Activated CD4-positive, alpha-beta T cell treated with anti-CD3 and anti-CD28 coated beads, Interleukin-2, amount 50 U/mL, for 1 hour (primary cell): ENCODE data around the gene TCF12.

Source experiments
- DNase-seq: peaks from one replicate; pipeline ENCODE4 v3.0.0-alpha.2; 2020

Gene TCF12

GRCh38 chr15:57227166-57227565 lies 308.7 kb downstream of the TCF12 start:
- no peak for DNase-seq

DNA sequence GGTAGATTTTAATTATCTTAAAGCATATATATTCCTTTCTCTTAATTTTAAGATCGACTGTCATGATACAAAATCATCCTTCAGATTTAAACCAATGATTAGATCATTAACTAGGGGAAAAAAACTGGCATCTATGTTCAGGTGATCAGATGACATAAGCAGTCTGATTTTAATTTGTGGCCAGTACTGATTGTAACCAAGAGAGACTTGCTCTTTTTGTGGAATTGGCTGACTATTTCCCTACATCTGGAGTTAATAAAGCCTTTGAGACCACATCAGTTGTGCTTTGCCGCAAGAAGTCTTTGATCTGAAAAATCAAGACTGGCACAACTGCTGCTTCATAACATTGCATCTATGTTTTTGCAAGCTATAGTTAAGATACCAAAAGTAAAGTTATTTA lies 309.5 kb downstream of the TCF12 start:
- DNase-seq = no peak

GRCh38 chr15:57228395-57228794 lies 310.0 kb downstream of the TCF12 start:
- DNase-seq = no peak

GRCh38 chr15:57229051-57229450 lies 310.6 kb downstream of the TCF12 start:
- DNase-seq = no peak

DNA sequence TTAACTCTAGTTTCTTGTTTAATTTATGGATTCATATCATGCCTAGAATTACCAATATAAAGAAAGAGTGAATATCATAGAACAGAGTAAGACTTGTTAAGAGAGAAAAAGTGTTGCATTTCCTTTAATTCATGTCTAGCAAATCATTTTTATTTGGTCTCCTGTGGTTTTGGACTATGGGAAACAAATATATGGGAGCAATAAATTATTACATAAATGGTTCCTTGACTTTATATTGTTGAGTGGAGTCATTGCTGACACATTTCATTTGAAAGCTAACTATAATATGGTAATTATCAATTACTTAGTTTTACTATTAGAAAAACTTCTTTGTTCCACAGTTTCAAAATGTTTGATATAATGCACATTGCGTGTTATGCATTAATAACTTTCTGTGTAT lies 313.1 kb downstream of the TCF12 start:
- DNase-seq = no peak

DNA sequence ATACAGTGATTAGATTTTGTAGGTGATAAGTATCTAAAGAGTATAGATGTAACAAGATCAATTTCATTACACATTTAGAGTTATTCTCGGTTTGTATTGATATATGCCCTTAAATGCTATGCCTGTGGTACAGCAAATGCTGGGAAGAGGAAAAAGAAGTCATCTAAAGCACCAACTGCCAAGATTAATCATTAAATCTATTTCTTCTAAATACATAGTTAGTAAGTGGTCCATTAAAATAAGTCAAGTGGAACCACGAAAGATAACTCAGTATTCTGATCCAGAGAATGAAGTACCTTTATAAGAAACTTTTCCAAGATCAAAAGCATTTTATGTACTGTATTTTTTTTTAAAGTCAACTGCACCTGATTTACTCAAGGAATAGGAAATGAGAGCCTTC lies 315.7 kb downstream of the TCF12 start:
- DNase-seq = no peak

DNA sequence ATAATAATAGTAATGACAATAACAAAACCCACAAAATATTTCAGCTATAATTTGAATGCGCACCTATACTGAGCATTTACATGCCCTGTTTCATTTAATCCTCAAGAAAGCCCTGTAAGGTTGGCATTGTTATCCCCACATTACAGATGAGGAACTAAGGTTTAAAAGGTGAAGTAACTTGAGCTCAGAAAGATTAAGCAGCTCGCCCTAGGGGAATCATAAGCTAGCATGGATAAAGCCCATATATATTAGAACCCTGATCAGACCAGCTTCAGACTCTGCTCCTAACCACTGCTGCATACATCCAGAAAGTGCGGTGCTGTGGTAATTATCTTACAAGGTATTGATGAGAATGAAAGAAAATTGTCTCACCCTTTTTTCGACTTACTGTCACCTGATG lies 316.7 kb downstream of the TCF12 start:
- DNase-seq = no peak

DNA sequence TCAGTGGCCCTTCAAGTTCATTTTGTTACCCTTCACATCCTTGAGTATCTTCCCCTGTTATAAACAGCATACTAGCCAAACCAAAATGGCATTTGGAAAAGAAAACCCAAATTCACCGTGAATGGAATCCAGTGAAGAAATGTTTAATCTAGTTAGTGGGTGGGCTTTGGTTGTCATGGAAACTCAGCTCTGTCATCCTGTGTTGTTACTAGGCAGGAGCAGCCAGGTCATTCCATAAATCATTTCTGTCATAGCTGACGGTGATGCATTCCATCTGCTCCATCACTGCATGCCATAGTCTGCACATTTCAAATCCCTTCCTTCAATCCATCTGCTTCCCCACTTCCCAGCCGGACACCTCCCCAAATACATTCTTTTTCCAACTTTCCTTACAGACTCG lies 317.4 kb downstream of the TCF12 start:
- no peak for DNase-seq

DNA sequence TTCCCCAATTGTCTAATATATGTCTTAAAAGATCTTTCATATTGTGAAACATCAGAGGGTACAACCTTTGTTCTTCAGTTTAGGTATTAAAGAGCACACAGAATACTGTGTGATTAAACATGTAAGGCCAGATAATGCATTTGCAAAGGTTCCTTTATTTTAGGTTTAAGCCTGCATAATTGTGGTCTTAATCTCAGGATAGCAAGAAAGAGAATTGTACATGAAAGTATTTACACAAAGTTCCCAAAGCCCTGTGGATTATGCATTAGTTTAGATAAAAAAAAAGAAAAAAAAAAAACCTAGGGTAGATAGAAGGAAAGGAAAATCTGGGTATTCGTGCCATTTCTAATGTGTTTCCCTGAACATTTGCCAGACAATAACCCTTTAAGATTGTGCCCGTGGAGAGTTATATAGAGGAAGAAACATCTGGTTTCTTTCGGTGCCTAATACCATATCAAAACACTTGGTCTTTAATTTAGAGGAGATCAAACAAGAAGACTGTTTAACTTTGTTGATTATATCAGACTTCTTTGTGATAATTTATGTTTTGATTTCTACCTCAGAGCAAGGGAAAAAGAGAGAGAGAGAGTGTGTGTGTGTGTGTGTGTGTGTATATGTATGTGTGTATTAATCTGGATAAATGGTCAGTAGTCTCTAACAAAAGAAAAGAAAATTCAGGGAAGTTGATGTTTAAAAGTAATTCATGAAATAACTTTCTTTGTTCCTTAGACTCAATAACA lies 318.3 kb downstream of the TCF12 start:
- DNase-seq = no peak

DNA sequence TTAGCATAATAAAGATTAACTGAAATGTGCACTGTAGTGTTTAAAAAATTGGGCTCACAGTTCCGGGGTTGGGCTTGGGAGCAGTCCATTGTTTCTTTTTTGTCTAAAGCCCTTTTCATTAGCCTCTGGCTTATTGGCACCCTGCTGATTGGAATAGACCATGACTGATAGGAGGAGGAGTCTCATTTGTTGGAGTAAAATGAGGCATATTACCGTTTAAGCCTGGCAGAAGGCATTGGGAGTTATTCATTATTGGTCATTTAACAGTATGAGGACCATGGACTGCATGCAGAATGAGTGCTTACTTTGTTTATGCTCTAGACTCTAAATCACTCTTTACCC lies 318.8 kb downstream of the TCF12 start:
- DNase-seq = no peak

GRCh38 chr15:57237676-57238075 lies 319.2 kb downstream of the TCF12 start:
- DNase-seq = no peak

DNA sequence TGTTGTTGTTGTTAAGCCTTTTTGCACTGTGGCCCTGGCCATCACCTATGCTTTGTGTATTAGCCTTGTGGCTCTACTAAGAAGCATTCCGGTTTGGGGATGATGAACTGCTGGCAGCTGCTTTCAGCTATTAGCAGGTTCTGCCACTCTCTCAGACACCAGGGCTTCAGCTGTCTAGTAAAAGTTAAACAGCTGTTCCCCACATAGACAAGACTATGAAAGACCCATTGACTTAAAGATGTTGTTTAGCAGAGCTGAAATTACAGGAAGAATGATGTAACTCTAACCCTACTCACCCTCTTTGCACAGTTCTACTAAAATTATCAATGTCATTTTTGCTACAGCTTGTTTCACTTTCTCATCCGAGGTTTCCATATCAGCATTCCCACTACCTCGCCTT lies 326.7 kb downstream of the TCF12 start:
- DNase-seq = no peak

- DNase-seq = no peak
Observed at GRCh38 chr15:57245714-57246113, 327.3 kb downstream of the TCF12 start.

- DNase-seq = no peak
Observed at GRCh38 chr15:57248074-57248473, 329.6 kb downstream of the TCF12 start.

- no peak for DNase-seq
Observed at GRCh38 chr15:57251308-57251707, 332.9 kb downstream of the TCF12 start.

DNA sequence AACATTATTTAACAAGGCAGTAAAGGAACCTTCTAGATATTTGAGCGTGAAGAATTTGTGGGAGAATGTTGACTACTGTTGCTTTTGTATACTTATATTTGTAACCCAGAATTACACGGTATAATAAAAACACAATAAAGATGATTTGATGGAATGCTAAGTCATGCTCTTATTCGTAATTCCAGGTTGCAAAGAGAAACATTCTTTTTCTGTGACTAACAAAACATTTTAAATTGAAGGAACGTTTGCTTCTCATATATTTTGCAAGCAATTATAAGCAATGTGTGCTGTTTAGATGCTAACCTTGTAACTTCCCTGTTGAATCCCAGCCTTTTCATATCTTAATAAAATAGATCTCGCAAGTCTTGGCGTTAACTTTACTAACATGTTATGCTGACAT lies 333.5 kb downstream of the TCF12 start:
- no peak for DNase-seq

GRCh38 chr15:57253082-57253481 lies 334.6 kb downstream of the TCF12 start:
- no peak for DNase-seq

GRCh38 chr15:57253500-57253899 lies 335.1 kb downstream of the TCF12 start:
- no peak for DNase-seq

- DNase-seq = no peak
Observed at GRCh38 chr15:57255751-57256341, 337.4 kb downstream of the TCF12 start.

DNA sequence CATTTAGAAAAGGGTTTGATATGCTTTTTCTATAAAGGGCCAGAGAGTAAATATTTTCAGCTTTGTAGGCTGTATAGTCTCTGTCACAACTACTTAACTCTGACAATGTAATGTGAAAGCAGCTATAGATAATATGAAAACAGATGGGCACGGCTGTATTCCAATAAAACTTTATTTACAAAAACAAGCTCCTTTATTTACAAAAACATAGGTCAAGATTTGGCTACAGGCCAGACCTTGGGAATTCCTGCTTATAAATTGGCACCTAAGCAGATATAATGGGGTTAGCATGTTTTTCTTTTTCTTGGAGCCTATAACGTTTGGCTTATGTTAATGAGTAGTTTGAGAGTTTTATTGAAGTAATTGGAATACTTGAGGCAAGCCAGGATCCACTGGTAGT lies 338.5 kb downstream of the TCF12 start:
- no peak for DNase-seq

DNA sequence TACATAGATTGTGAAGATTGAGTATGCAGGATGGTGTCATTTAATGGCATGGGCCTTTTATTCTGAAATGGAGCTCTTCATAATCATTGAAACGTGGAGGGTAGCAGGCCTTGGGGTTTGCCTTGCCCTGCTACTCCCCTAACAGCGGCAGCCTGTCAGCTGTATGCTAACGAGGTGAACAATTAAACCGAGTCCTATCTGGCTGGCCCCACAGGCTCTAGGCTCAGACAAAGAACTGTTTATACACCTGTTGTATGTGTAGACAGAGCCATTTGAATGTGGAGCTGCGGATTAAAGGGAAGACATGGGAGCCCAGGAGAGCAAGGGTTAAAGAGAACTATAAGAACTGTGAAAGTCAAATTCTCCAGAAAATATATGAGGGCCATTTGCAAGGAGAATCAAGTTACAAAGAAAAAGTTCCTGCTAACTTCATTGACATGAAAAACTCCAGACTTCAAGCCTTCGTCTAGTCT lies 341.2 kb downstream of the TCF12 start:
- no peak for DNase-seq

- no peak for DNase-seq
Observed at GRCh38 chr15:57263520-57263919, 345.1 kb downstream of the TCF12 start.

DNA sequence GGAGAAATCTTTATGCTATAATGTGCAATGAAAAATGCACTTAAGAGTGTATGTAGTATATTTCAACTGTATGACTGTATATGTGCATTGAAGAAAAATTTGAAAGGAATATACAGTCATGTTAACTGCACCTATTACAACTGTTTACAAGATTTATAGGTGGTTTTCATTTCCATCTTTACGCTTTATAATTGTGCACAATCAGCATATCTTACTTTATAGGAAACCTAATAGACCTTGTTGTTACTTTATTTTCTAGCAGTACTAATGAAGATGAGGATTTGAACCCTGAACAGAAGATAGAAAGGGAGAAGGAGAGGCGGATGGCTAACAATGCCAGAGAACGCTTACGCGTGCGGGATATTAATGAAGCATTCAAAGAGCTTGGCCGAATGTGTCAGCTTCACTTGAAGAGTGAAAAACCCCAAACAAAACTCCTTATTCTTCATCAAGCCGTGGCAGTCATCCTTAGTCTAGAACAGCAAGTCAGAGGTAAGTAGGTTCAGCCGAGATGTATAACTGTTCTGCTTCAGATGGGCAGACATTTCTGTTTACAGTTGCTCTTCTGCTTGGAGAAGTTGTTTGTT lies 354.4 kb downstream of the TCF12 start:
- DNase-seq = no peak

DNA sequence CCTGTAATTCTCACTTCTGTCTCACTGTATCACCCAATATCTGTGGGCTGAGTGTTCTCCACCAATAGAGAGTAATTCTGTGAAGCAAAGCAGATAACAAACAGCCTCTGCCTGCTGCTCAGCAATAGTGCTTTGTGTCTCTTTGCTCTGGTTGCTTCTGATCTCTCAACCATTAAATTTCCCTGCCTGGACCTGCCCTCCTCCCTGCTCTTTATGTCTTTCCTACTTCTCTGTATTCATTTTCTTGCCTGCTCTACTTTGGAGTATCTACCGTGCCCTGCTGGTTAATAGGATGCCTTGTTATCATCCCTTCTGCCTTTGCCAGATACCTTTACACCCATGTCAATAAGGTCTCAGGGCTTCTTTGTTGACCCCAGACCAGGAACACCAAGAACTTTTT lies 355.0 kb downstream of the TCF12 start:
- no peak for DNase-seq

- DNase-seq = no peak
Observed at GRCh38 chr15:57278439-57278838, 360.0 kb downstream of the TCF12 start.
